Right lobe of liver (tissue), 6 donors: ENCODE results near the gene RAPGEFL1. TPM values are rescaled to one million over a fixed set of nuclear protein-coding genes. Genes with fewer than 3 reads are reported as not detected.

Experiments used
- ATAC-seq, 4 donors: fragments of 200-7000 bp; cut with Tn5 transposase; one replicate each; pipeline ENCODE4 v1.9.1; 2020; ENCODE audit warnings: mild to moderate bottlenecking in 4 of 4, moderate library complexity in 4 of 4
- DNase-seq, 3 donors: peaks; one replicate each; pipeline ENCODE4 v3.0.0-alpha.2; 2020
- H3K27ac ChIP-seq, 3 donors: fragments of 200-600 bp; one replicate each; pipeline ENCODE4 v1.8.0; 2022
- H3K27me3 ChIP-seq, 2 donors: fragments of 200-600 bp; one replicate each; pipeline ENCODE4 v1.8.0; 2022
- H3K36me3 ChIP-seq, 4 donors: fragments of 200-600 bp; sonication (generic) in 1 of 4; one replicate each; pipeline versions ENCODE4 v1.5.1 to v1.8.0; 2017 to 2022; ENCODE audit warnings: control low read depth in 1 of 4
- H3K4me1 ChIP-seq, 4 donors: fragments of 200-600 bp; sonication (generic) in 1 of 4; one replicate each; pipeline versions ENCODE4 v1.5.1 to v1.8.0; 2017 to 2022; ENCODE audit warnings: control low read depth in 1 of 4
- H3K4me3 ChIP-seq, 3 donors: fragments of 200-600 bp; one replicate each; pipeline ENCODE4 v1.8.0; 2022
- H3K9me3 ChIP-seq, 4 donors: fragments of 200-600 bp; sonication (generic) in 1 of 4; one replicate each; pipeline versions ENCODE4 v1.5.1 to v1.8.0; 2017 to 2022; ENCODE audit warnings: control low read depth in 1 of 4
- POLR2A ChIP-seq: fragments of 450-650 bp; IDR thresholded peaks from one replicate; pipeline ENCODE4 v1.6.1; 2017; ENCODE audit warnings: antibody characterized with exemption, mild to moderate bottlenecking
- WGBS: methylation state at CpG from one replicate; pipeline ENCODE4 v1.1.6; 2018; ENCODE audit warnings: low coverage, low lambda C conversion rate; ENCODE audit not compliant: insufficient coverage; ENCODE audit errors: missing lambda C conversion rate; 5-methylcytosine and 5-hydroxymethylcytosine counted together
- intact Hi-C, 2 donors: fragments of 100-400 bp; cut with DNase I; formaldehyde crosslinking; loops; one replicate each; pipeline versions ENCODE4 v1.11.2 to v1.14.1; 2022
- microRNA-seq, 2 donors: library from miRNA; unstranded; fragments of <30 nt; microRNA quantifications; one replicate each; pipeline ENCODE4, GENCODE V29; 2019 to 2020
- small RNA-seq, 2 experiments: library from RNA; depleted of rRNA; stranded (forward); fragments of <200 nt; gene quantifications; one replicate each; pipeline ENCODE3, GENCODE V24; 2016
- total RNA-seq, 6 experiments: library from RNA; depleted of rRNA in 2 of 6; stranded (reverse); fragments of >200 nt in 2 of 6; fragmentation: NEBNext Ultra II Directional in 3 of 6; extraction: Animal tissue kit (Norgen Biotek cat#: 25700) in 3 of 6; gene quantifications; one replicate each; pipeline versions ENCODE4 v1.1.0 to v1.2.4, GENCODE V29; 2016 to 2023
- TF ChIP-seq, protein P1 (sequence below), 4 donors: fragments of 200-600 bp in 3 of 4; fragments of 450-650 bp in 1 of 4; IDR thresholded peaks; one replicate each; pipeline versions ENCODE4 v1.5.1 to v1.8.0; 2016 to 2022; ENCODE audit warnings: antibody characterized with exemption in 4 of 4, mild to moderate bottlenecking in 2 of 4
- donor health status: DM: no; HTN: yes; CAD: no.
- donor health status: DM: no; HTN: no; CAD: no.
- donor health status: DM: no; HTN: no; CAD: no.
- donor health status: DM: no; HTN: yes; CAD: no.
- donor health status: DM: no; HTN: yes; CAD: no.

RAPGEFL1 gene
- total RNA-seq, 6 experiments from 2014 or later, result 1.4 to 16.5 (median 4.4) TPM

DNA sequence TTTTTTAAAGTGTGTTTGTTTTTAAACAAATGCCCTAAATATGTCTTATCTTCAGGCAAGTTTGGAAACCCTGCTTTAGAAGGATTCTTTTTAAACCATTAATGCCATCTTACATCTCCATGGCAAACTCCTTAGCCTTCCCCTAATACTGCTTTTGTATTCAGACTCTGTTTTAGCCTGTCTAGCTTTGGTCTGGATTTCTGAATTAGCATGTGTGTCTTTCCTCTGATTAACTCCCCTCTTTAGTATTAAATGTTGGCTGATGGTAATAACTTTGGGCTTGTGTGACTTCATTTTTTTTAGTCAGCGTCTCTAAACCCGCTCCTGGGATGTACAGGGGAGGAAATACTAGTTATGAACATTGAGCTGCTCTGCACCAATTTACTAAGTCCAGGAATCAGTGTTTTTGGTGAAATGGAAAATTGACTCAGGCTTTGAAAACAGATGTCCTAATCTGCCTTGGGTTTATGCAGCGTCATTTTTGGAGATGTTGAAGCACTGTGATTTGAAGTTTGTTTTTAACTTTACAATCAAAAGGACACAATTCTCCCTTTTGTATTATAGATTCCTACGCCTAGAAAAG is 64.1 kb downstream of the RAPGEFL1 start:
- no peak for ATAC-seq

DNA sequence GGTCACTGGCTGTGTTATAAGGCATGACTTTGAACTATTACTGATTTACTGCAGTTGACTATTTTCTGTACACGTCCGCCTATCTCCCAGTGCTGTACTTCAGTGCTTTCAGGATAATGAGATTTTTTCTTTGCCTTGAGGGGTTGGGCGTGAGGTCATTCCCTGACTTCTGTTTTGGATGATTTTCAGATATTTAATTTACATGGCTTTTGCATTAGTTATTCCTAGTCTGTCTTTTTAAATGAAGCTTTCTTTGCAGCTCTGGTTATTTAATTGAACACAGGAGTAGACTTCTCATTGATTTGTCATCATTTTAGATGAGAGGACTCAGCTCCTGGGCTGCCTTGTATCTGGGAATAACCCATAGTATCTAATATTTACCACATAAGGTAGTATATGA is 65.5 kb downstream of the RAPGEFL1 start:
- H3K36me3 ChIP-seq, result no peaks in the 10 kb centered on the region
- H3K4me3 ChIP-seq, result no peak overlapping the region
- WGBS, result 92% methylated on average over 3 of the region's 3 CpGs
- intact Hi-C loops, result no loop called here
- no peaks in the 10 kb centered on the region for H3K9me3 ChIP-seq
- no peak for TF ChIP-seq POLR2A
- TF ChIP-seq, protein P1, sequence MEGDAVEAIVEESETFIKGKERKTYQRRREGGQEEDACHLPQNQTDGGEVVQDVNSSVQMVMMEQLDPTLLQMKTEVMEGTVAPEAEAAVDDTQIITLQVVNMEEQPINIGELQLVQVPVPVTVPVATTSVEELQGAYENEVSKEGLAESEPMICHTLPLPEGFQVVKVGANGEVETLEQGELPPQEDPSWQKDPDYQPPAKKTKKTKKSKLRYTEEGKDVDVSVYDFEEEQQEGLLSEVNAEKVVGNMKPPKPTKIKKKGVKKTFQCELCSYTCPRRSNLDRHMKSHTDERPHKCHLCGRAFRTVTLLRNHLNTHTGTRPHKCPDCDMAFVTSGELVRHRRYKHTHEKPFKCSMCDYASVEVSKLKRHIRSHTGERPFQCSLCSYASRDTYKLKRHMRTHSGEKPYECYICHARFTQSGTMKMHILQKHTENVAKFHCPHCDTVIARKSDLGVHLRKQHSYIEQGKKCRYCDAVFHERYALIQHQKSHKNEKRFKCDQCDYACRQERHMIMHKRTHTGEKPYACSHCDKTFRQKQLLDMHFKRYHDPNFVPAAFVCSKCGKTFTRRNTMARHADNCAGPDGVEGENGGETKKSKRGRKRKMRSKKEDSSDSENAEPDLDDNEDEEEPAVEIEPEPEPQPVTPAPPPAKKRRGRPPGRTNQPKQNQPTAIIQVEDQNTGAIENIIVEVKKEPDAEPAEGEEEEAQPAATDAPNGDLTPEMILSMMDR (IDR thresholded peaks at IDR 0.05), result no peak
- DNase-seq (no peak), ATAC-seq (no peak)
- no peak overlapping the region for H3K27ac ChIP-seq
- H3K4me1 ChIP-seq, result no peaks in the 10 kb centered on the region
- H3K27me3 ChIP-seq, result no peaks in the 10 kb centered on the region

More for the DNA sequence above, 64.1 kb downstream of the RAPGEFL1 start:
- H3K4me3 ChIP-seq, result no peak overlapping the region
- no peak overlapping the region for H3K27ac ChIP-seq
- intact Hi-C loops, result no loop called here
- DNase-seq, result no peak
- TF ChIP-seq, protein P1 (IDR thresholded peaks at IDR 0.05), result no peak
- TF ChIP-seq POLR2A, result no peak
- no peaks in the 10 kb centered on the region for H3K4me1 ChIP-seq
- WGBS, result 79% methylated on average over 4 of the region's 4 CpGs
- no peaks in the 10 kb centered on the region for H3K27me3 ChIP-seq
- no peaks in the 10 kb centered on the region for H3K36me3 ChIP-seq
- H3K9me3 ChIP-seq, result no peaks in the 10 kb centered on the region

DNA sequence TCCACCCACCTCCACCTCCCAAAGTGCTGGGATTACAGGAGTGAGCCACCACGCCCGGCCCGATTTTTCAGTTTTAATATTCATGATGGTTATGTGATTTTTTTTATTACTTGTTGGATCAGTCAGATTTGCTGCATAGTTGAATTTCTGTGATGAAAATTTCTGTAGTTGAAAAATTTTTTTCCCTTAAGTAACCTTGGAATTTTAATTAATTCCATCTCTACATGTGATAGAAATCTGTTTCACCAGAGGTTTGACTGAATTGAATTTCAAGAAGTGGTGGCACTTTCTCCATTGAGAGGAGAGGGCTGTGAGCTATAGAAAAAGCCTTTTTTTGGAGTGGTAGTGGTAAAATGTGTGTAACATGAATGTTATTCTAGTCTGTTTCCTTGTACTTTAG is 66.5 kb downstream of the RAPGEFL1 start:
- Histone ChIP-seq H3K27ac (no peak overlapping the region), H3K4me3 (no peak overlapping the region), H3K9me3 (no peaks in the 10 kb centered on the region), H3K36me3 (no peaks in the 10 kb centered on the region), H3K27me3 (no peaks in the 10 kb centered on the region), H3K4me1 (no peaks in the 10 kb centered on the region)
- no peak for TF ChIP-seq POLR2A
- TF ChIP-seq, protein P1 (IDR thresholded peaks at IDR 0.05), result no peak
- no peak for DNase-seq
- intact Hi-C loops, result no loop called here
- 93% methylated on average over 2 of the region's 3 CpGs for WGBS
- ATAC-seq, result no peak

DNA sequence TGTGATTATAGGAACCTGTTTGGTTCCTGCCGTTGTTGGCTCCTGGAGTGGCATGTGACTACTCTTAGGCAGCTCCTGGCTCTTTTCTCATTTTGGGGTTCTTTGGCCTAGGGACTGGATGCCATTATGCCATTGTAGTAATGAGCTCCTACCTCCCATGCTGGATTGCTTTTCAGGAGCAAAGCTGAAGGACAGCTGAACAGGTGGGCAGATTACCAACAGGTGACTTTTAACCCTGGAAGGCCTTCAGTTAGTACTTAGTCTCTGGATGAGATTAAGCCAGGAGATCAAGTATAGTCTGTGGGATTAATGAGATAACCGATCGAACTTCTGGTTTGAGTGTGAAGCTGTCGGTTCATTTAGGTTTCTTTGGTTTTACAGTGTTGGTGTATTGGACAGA is 67.0 kb downstream of the RAPGEFL1 start:
- Histone ChIP-seq H3K4me1 (no peaks in the 10 kb centered on the region), H3K9me3 (no peaks in the 10 kb centered on the region), H3K27ac (no peak overlapping the region), H3K36me3 (no peaks in the 10 kb centered on the region), H3K27me3 (no peaks in the 10 kb centered on the region), H3K4me3 (no peak overlapping the region)
- TF ChIP-seq, protein P1 (IDR thresholded peaks at IDR 0.05), result no peak
- no peak for TF ChIP-seq POLR2A
- no peak for ATAC-seq
- WGBS, result 82% methylated on average over 4 of the region's 4 CpGs
- DNase-seq, result no peak
- intact Hi-C loops, result no loop called here

Small RNA genes lying within 50 kb of the gene (microRNA-seq; reads per million reads assigned to microRNA genes)
- gene MIR6866 (2.0 to 2.6 reads per million in 2 donors), gene MIR6867 (0 to 0.29 reads per million in 2 donors)

Small RNA genes lying within 50 kb of the gene (small RNA-seq; reads per million reads assigned to genes)
- 0 reads per million in 2 experiments for gene MIR6867

Other genes with a start within 250 kb of the RAPGEFL1 start
- gene ORMDL3, start 249.9 kb upstream of the RAPGEFL1 start, total RNA-seq, result 100 to 1,000 TPM; 105 to 174 (median 128) TPM
- gene LRRC3C, start 249.7 kb upstream of the RAPGEFL1 start, total RNA-seq, result not detected
- gene GSDMA, start 214.5 kb upstream of the RAPGEFL1 start, total RNA-seq, result under 1 TPM in 2 of 6 experiments, not detected in 4; 0.42 to 0.99 TPM
- gene PSMD3, start 196.7 kb upstream of the RAPGEFL1 start, total RNA-seq, result 10 to 100 TPM; 58.3 to 85.3 (median 67.4) TPM
- under 1 TPM in 1 of 6 experiments, not detected in 5; 0.31 TPM for gene CSF3, start 162.0 kb upstream of the RAPGEFL1 start, total RNA-seq
- 10 to 100 TPM; 29.0 to 38.2 (median 35.9) TPM for gene MED24, start 123.1 kb upstream of the RAPGEFL1 start, total RNA-seq
- gene THRA, start 114.5 kb upstream of the RAPGEFL1 start, total RNA-seq, result 1 to 10 TPM; 3.7 to 9.4 (median 7.7) TPM
- 10 to 100 TPM in 4 of 6 experiments, 1 to 10 TPM in 2; 6.9 to 29.8 (median 16.0) TPM for gene NR1D1, start 76.9 kb upstream of the RAPGEFL1 start, total RNA-seq
- gene MSL1, start 55.5 kb upstream of the RAPGEFL1 start, total RNA-seq, result 10 to 100 TPM; 31.1 to 43.8 (median 36.0) TPM
- gene CASC3, start 36.9 kb upstream of the RAPGEFL1 start, total RNA-seq, result 10 to 100 TPM; 19.6 to 31.5 (median 25.9) TPM
- gene WIPF2, start 41.8 kb downstream of the RAPGEFL1 start, total RNA-seq, result 10 to 100 TPM in 2 of 6 experiments, 1 to 10 TPM in 4; 7.0 to 12.1 (median 9.0) TPM
- gene CDC6, start 110.4 kb downstream of the RAPGEFL1 start, total RNA-seq, result 1 to 10 TPM in 5 of 6 experiments, under 1 TPM in 1; 0.42 to 9.1 (median 3.1) TPM
- gene RARA, start 131.7 kb downstream of the RAPGEFL1 start, total RNA-seq, result 10 to 100 TPM; 17.7 to 41.9 (median 22.9) TPM
- under 1 TPM in 5 of 6 experiments, not detected in 1; 0.22 to 0.78 (median 0.37) TPM for gene GJD3, start 187.3 kb downstream of the RAPGEFL1 start, total RNA-seq
- gene TOP2A, start 240.4 kb downstream of the RAPGEFL1 start, total RNA-seq, result 1 to 10 TPM in 4 of 6 experiments, under 1 TPM in 2; 0.22 to 7.3 (median 3.0) TPM